Common myeloid progenitor, CD34-positive (primary cell): ENCODE measurements around the gene RPTOR.
A peak's percentile ranks its signal among the peaks of the same experiment; 100 is the strongest.

Experiments used
- CTCF ChIA-PET: fragments of 350-600 bp; sonication (Branson Sonifier 250); formaldehyde crosslinking; loops from one replicate; lab custom pipeline; 2021; ENCODE audit warnings: antibody characterized with exemption; lab: Charles Lee
- POLR2A ChIA-PET: fragments of 350-600 bp; sonication (Branson Sonifier 250); formaldehyde crosslinking; loops from one replicate; lab custom pipeline; 2021; ENCODE audit warnings: antibody characterized with exemption; lab: Charles Lee
- DNase-seq, 3 donors: peaks; one replicate each; pipeline versions ENCODE4 v3.0.0 to v3.0.0-alpha.2; 2013
- H3K27ac ChIP-seq, 2 experiments: 1 replicate in 1 of 2; 2 replicates in 1 of 2; pipeline ENCODE4 v1.7.0; 2013; ENCODE audit warnings: inconsistent platforms in 2 of 2, low read length in 2 of 2, mild to moderate bottlenecking in 2 of 2, low read depth in 1 of 2, moderate library complexity in 1 of 2; ENCODE audit not compliant: severe bottlenecking in 2 of 2, insufficient read depth in 1 of 2, poor library complexity in 1 of 2
- H3K27me3 ChIP-seq, 5 experiments: replicated peaks in 2 of 5; 1 replicate in 3 of 5; 2 replicates in 2 of 5; pipeline versions ENCODE4 v1.6.1 to v1.7.0; 2013; ENCODE audit warnings: low read length in 4 of 5, mild to moderate bottlenecking in 2 of 5, moderate library complexity in 2 of 5, inconsistent platforms in 1 of 5; ENCODE audit not compliant: insufficient read depth in 5 of 5, control insufficient read depth in 4 of 5
- H3K36me3 ChIP-seq, 4 experiments: 1 replicate in 2 of 4; 2 replicates in 2 of 4; pipeline versions ENCODE4 v1.6.1 to v1.7.0; 2013; ENCODE audit warnings: low read length in 3 of 4, control low read depth in 1 of 4, mild to moderate bottlenecking in 1 of 4; ENCODE audit not compliant: control insufficient read depth in 4 of 4, insufficient read depth in 4 of 4
- H3K4me1 ChIP-seq, 4 experiments: 1 replicate in 3 of 4; 2 replicates in 1 of 4; pipeline versions ENCODE4 v1.6.1 to v1.7.1; 2013; ENCODE audit warnings: low read length in 3 of 4, mild to moderate bottlenecking in 3 of 4, control low read depth in 1 of 4, inconsistent platforms in 1 of 4, moderate library complexity in 1 of 4; ENCODE audit not compliant: control insufficient read depth in 4 of 4, insufficient read depth in 4 of 4; ENCODE audit errors: control extremely low read depth in 1 of 4
- H3K4me3 ChIP-seq, 7 experiments: 1 replicate in 4 of 7; 2 replicates in 3 of 7; pipeline versions ENCODE4 v1.5.1 to v1.7.0; 2013; ENCODE audit warnings: mild to moderate bottlenecking in 7 of 7, low read length in 6 of 7, moderate library complexity in 6 of 7, inconsistent platforms in 2 of 7, low read depth in 2 of 7, control low read depth in 1 of 7; ENCODE audit not compliant: insufficient read depth in 4 of 7, control insufficient read depth in 1 of 7; ENCODE audit errors: extremely low read depth in 1 of 7
- H3K9me3 ChIP-seq, 5 experiments: 1 replicate in 4 of 5; 2 replicates in 1 of 5; pipeline versions ENCODE4 v1.6.1 to v1.7.1; 2013; ENCODE audit warnings: low read length in 4 of 5, mild to moderate bottlenecking in 2 of 5, inconsistent platforms in 1 of 5, low read depth in 1 of 5, moderate library complexity in 1 of 5; ENCODE audit not compliant: control insufficient read depth in 4 of 5, insufficient read depth in 2 of 5; ENCODE audit errors: control extremely low read depth in 1 of 5
- WGBS: methylation state at CpG from one replicate; pipeline ENCODE4 v1.1.5; 2013; ENCODE audit not compliant: insufficient coverage; 5-methylcytosine and 5-hydroxymethylcytosine counted together

RPTOR gene

GRCh38 chr17:80658821-80659220 is 114.2 kb downstream of the RPTOR start:
- 99% methylated on average over 7 of the region's 8 CpGs for WGBS
- H3K27me3 ChIP-seq = no peaks in the 10 kb centered on the region
- peaks cover 3 to 18% (median 13%) of the 10 kb centered on the region in 5 experiments for H3K9me3 ChIP-seq

DNA sequence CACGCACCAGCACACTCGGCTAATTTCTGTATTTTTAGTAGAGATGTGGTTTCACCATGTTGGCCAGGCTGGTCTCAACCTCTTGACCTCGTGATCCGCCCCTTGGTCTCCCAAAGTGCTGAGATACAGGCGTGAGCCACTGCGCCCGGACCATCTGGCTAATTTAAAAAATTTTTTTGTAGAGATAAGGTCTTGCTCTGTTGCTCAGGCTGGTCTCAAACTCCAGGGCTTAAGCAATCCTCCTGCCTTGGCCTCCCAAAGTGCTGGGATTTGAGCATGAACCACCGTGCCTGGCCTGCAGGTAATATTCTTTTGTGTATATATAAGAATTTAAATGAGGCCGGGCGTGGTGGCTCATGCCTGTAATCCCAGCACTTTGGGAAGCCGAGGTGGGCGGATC is 115.0 kb downstream of the RPTOR start:
- Histone ChIP-seq H3K36me3 (peaks cover 0 to 2% (median 0%) of the 10 kb centered on the region in 4 experiments), H3K9me3 (peaks cover 3 to 13% (median 9%) of the 10 kb centered on the region in 5 experiments), H3K27me3 (no peaks in the 10 kb centered on the region), H3K4me1 (peaks cover 8 to 19% (median 12%) of the 10 kb centered on the region in 4 experiments), H3K4me3 (no peak overlapping the region), H3K27ac (no peak overlapping the region)
- DNase-seq = no peak
- 100% methylated on average over 8 of the region's 12 CpGs for WGBS
- ChIA-PET POLR2A (no interaction called here), CTCF (interaction anchor here (0.7 kb wide), 1 partner anchor 129 kb away, joined by 3 read pairs; no protein-coding TSS in a partner anchor)

More at GRCh38 chr17:80658821-80659220, 114.2 kb downstream of the RPTOR start:
- DNase-seq = no peak
- H3K4me3 ChIP-seq = no peak overlapping the region
- H3K4me1 ChIP-seq = peaks cover under 1 to 11% (median 4%) of the 10 kb centered on the region in 4 experiments
- CTCF ChIA-PET = no interaction called here
- H3K27ac ChIP-seq = no peak overlapping the region
- POLR2A ChIA-PET = no interaction called here
- H3K36me3 ChIP-seq = peaks cover 0 to 2% (median 0%) of the 10 kb centered on the region in 4 experiments

DNA sequence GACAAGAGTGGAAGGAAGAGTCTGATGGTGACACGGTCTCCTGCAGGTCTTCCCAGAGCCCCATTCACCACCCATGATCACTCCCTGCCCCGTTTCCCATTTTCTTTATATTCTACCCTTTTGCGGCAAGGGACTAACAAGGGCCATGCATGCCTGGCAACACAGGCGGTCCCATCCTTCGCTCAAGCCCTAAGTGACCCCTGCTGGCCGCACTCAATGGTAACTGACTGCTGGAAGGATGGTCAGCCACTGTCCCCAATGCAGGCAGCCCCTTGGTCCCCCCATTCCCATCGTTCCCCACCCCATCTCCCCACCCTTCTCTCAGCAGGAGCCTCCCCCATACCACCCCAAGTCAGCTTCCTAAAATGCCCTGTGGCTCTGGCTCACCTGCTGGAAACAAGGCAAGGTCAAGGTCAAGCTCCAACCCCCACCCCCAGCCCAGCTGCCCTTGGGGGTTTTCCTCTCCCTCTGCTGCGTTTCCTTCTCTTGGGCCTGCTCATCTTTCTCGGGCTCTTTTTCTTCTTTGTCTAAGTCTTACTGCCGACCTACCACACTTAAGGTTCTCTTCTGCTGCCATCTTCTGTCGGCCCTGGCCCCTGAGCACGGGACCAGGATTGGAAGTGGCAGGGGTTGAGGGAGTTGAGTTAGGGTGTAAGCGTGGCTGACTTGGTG is 116.0 kb downstream of the RPTOR start:
- ChIA-PET CTCF (no interaction called here), POLR2A (no interaction called here)
- no peaks in the 10 kb centered on the region for H3K27me3 ChIP-seq
- peaks cover 0 to 2% (median 0%) of the 10 kb centered on the region in 4 experiments for H3K36me3 ChIP-seq
- 91% methylated on average over 4 of the region's 13 CpGs for WGBS
- H3K4me1 ChIP-seq = peaks cover 11 to 25% (median 18%) of the 10 kb centered on the region in 4 experiments
- H3K4me3 ChIP-seq = no peak overlapping the region
- DNase-seq = no peak
- H3K27ac ChIP-seq = no peak overlapping the region
- peaks cover 3 to 13% (median 7%) of the 10 kb centered on the region in 5 experiments for H3K9me3 ChIP-seq

DNA sequence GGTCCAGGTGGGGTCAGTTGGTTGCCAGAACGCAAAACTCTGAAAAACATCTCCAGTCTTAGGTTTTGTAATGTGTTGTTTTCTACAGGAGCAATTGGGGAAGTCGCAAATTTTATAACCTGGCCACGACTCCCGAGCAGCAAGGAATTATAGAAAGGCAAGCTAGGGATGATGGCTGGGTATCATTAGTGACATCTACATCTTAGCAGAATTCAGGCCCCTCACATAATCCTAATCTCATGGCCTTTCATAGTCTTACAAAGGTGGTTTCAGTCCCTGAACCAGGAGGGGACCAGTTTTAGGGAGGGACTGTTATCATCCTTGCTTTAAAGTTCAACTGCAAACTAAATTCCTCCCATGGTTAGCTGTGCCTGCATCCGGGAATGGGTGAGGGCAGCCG is 117.9 kb downstream of the RPTOR start:
- CTCF ChIA-PET = no interaction called here
- Histone ChIP-seq H3K4me3 (no peak overlapping the region), H3K27me3 (no peaks in the 10 kb centered on the region), H3K36me3 (peaks cover 0 to 7% (median 2%) of the 10 kb centered on the region in 4 experiments), H3K27ac (no peak overlapping the region), H3K9me3 (peaks cover 0 to 4% (median under 1%) of the 10 kb centered on the region in 5 experiments), H3K4me1 (peaks cover 11 to 33% (median 24%) of the 10 kb centered on the region in 4 experiments)
- no peak for DNase-seq
- POLR2A ChIA-PET = no interaction called here
- 91% methylated on average over 3 of the region's 6 CpGs for WGBS

- peak in 1 of 3 donors; percentile 17 for DNase-seq
- H3K27ac ChIP-seq = no peak overlapping the region
- no peaks in the 10 kb centered on the region for H3K27me3 ChIP-seq
- WGBS = 89% methylated on average over 11 of the region's 11 CpGs
- POLR2A ChIA-PET = no interaction called here
- peaks cover 0 to 7% (median 2%) of the 10 kb centered on the region in 4 experiments for H3K36me3 ChIP-seq
- H3K4me1 ChIP-seq = peaks cover 13 to 44% (median 24%) of the 10 kb centered on the region in 4 experiments
- no peak overlapping the region for H3K4me3 ChIP-seq
- CTCF ChIA-PET = no interaction called here
- peaks cover 0 to 3% (median 0%) of the 10 kb centered on the region in 5 experiments for H3K9me3 ChIP-seq
Observed at GRCh38 chr17:80663781-80664206, 119.2 kb downstream of the RPTOR start.

- peaks cover 0 to 3% (median 0%) of the 10 kb centered on the region in 5 experiments for H3K9me3 ChIP-seq
- no peak overlapping the region for H3K4me3 ChIP-seq
- H3K27me3 ChIP-seq = no peaks in the 10 kb centered on the region
- DNase-seq = no peak
- peaks cover 0 to 7% (median under 1%) of the 10 kb centered on the region in 4 experiments for H3K36me3 ChIP-seq
- POLR2A ChIA-PET = no interaction called here
- WGBS = 79% methylated on average over 5 of the region's 7 CpGs
- CTCF ChIA-PET = no interaction called here
- H3K27ac ChIP-seq = no peak overlapping the region
- H3K4me1 ChIP-seq = peaks cover 13 to 48% (median 26%) of the 10 kb centered on the region in 4 experiments
Observed at GRCh38 chr17:80664217-80664790, 119.7 kb downstream of the RPTOR start.

GRCh38 chr17:80665792-80666191 is 121.2 kb downstream of the RPTOR start:
- ChIA-PET CTCF (interaction anchor here (0.6 kb wide), 1 partner anchor 271 kb away, joined by 3 read pairs; no protein-coding TSS in a partner anchor), POLR2A (no interaction called here)
- Histone ChIP-seq H3K4me1 (peaks cover 13 to 48% (median 26%) of the 10 kb centered on the region in 4 experiments), H3K27me3 (no peaks in the 10 kb centered on the region), H3K4me3 (peak overlapping the region in 1 of 7 experiments; percentile 33), H3K9me3 (peaks cover 0 to 3% (median 0%) of the 10 kb centered on the region in 5 experiments), H3K27ac (no peak overlapping the region), H3K36me3 (peaks cover 0 to 7% (median under 1%) of the 10 kb centered on the region in 4 experiments)
- peak in 2 of 3 donors; percentile 54 to 62 for DNase-seq
- 75% methylated on average over 6 of the region's 11 CpGs for WGBS
